Suprapubic skin (tissue), 4 donors: ENCODE results near the gene EXPH5. TPM values are rescaled to one million over a fixed set of nuclear protein-coding genes. Genes with fewer than 3 reads are reported as not detected.

ENCODE experiments used
- DNase-seq, 2 donors: peaks; one replicate each; pipeline ENCODE4 v3.0.0-alpha.2; 2019; ENCODE audit warnings: low spot score in 2 of 2
- H3K27ac ChIP-seq: fragments of 200-600 bp; sonication (generic); one replicate; pipeline ENCODE4 v1.5.1; 2019
- H3K27me3 ChIP-seq: fragments of 200-600 bp; sonication (generic); one replicate; pipeline ENCODE4 v1.5.1; 2019
- H3K36me3 ChIP-seq: fragments of 200-600 bp; sonication (generic); one replicate; pipeline ENCODE4 v1.5.1; 2019
- H3K4me1 ChIP-seq: fragments of 200-600 bp; sonication (generic); one replicate; pipeline ENCODE4 v1.5.1; 2019
- H3K4me3 ChIP-seq: fragments of 200-600 bp; sonication (generic); one replicate; pipeline ENCODE4 v1.5.1; 2019; ENCODE audit warnings: mild to moderate bottlenecking
- H3K9me3 ChIP-seq: fragments of 200-600 bp; sonication (generic); one replicate; pipeline ENCODE4 v1.5.1; 2019
- EP300 ChIP-seq: sonication (generic); formaldehyde crosslinking; IDR thresholded peaks from one replicate; pipeline ENCODE4 v1.6.1; 2017; ENCODE audit warnings: antibody characterized with exemption
- POLR2A ChIP-seq, 2 donors: fragments of 450-650 bp; IDR thresholded peaks; one replicate each; pipeline ENCODE4 v1.6.1; 2017; ENCODE audit warnings: antibody characterized with exemption in 2 of 2, mild to moderate bottlenecking in 2 of 2, moderate library complexity in 2 of 2
- POLR2AphosphoS5 ChIP-seq, 3 donors: sonication (generic); formaldehyde crosslinking; IDR thresholded peaks; one replicate each; pipeline ENCODE4 v1.6.1; 2017; ENCODE audit warnings: antibody characterized with exemption in 3 of 3
- WGBS: methylation state at CpG from one replicate; pipeline ENCODE4 v1.1.5; 2018; 5-methylcytosine and 5-hydroxymethylcytosine counted together
- total RNA-seq, 4 donors: library from RNA; depleted of rRNA; stranded (reverse); fragments of >200 nt; gene quantifications; one replicate each; pipeline ENCODE4 v1.1.0, GENCODE V29; 2016
- TF ChIP-seq, protein P1 (sequence below), 2 donors: fragments of 200-600 bp in 1 of 2; fragments of 450-650 bp in 1 of 2; sonication (generic) in 1 of 2; IDR thresholded peaks; one replicate each; pipeline ENCODE4 v1.5.1; 2016 to 2019; ENCODE audit warnings: antibody characterized with exemption in 2 of 2, mild to moderate bottlenecking in 1 of 2, moderate library complexity in 1 of 2

EXPH5 gene
- total RNA-seq, 4 donors from 2014 or later = 120 to 232 (median 149) TPM

DNA sequence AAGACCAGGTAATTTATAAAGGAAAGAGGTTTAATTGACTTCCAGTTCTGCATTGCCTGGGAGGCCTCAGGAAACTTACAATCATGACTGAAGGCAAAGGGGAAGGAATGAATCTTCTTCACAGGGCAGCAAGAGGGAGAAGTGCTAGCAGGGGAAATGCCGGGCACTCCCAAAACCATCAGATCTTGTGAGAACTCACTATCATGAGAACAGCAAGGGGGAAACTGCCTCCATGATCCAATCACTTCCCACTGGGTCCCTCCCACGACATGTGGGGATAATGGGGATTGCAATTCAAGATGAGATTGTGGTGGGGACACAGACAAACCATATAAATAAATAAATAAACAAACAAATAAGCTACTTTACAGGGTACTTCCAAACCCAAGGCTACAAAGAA, 28.8 kb upstream of the EXPH5 start:
- Histone ChIP-seq H3K27ac (no peak overlapping the region), H3K27me3 (no peaks in the 10 kb centered on the region), H3K4me3 (no peak overlapping the region), H3K4me1 (peaks cover 20% of the 10 kb centered on the region), H3K9me3 (no peaks in the 10 kb centered on the region), H3K36me3 (no peaks in the 10 kb centered on the region)
- TF ChIP-seq, protein P1, sequence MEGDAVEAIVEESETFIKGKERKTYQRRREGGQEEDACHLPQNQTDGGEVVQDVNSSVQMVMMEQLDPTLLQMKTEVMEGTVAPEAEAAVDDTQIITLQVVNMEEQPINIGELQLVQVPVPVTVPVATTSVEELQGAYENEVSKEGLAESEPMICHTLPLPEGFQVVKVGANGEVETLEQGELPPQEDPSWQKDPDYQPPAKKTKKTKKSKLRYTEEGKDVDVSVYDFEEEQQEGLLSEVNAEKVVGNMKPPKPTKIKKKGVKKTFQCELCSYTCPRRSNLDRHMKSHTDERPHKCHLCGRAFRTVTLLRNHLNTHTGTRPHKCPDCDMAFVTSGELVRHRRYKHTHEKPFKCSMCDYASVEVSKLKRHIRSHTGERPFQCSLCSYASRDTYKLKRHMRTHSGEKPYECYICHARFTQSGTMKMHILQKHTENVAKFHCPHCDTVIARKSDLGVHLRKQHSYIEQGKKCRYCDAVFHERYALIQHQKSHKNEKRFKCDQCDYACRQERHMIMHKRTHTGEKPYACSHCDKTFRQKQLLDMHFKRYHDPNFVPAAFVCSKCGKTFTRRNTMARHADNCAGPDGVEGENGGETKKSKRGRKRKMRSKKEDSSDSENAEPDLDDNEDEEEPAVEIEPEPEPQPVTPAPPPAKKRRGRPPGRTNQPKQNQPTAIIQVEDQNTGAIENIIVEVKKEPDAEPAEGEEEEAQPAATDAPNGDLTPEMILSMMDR (IDR thresholded peaks at IDR 0.05) = no peak
- TF ChIP-seq EP300 (no peak), POLR2A (IDR thresholded peaks at IDR 0.05) (no peak), POLR2AphosphoS5 (IDR thresholded peaks at IDR 0.05) (no peak)
- no peak for DNase-seq
- WGBS = 87% methylated on average over 2 of the region's 2 CpGs

DNA sequence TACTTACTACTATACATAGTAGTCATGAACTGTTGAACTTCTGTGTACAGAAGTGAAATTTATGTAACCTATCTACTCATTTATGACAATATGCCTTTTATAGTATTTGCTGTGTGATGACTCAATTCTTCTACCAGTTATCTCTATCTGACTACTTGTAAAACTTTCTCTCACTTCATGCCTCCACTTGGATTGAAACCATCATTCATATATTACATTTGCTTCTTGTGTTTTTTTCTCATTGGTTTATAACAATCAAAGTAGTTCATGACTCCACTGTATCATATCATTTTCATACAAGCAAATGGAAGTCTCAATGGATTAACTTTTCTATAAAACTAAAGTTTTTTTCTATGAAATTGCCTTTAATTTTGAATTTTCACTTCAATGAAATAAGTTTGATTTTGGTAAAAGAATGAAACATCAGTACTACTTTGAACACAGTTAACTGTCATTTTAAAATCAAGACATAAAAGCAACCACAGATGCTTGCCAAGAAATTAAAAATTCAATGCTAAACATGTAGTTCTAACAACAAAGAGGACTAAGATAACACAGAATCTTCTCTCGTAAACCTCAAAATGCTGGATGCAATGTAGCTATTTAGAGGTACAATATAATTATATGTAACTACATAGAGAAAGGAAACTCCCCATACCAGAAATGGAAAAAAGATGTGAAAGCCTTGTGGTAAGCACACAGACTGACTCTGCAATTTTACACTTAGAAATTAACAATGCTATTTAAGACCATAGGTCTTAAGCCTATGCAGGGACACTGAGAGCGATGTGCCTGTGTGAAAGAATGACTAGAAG, 27.6 kb upstream of the EXPH5 start:
- peaks cover 25% of the 10 kb centered on the region for H3K4me1 ChIP-seq
- H3K36me3 ChIP-seq = no peaks in the 10 kb centered on the region
- H3K9me3 ChIP-seq = no peaks in the 10 kb centered on the region
- DNase-seq = no peak
- H3K4me3 ChIP-seq = no peak overlapping the region
- H3K27ac ChIP-seq = no peak overlapping the region
- WGBS = 60% methylated on average over 2 of the region's 2 CpGs
- H3K27me3 ChIP-seq = no peaks in the 10 kb centered on the region
- TF ChIP-seq EP300 = no peak
- no peak for TF ChIP-seq POLR2A (IDR thresholded peaks at IDR 0.05)
- TF ChIP-seq, protein P1 (IDR thresholded peaks at IDR 0.05) = no peak
- no peak for TF ChIP-seq POLR2AphosphoS5 (IDR thresholded peaks at IDR 0.05)

DNA sequence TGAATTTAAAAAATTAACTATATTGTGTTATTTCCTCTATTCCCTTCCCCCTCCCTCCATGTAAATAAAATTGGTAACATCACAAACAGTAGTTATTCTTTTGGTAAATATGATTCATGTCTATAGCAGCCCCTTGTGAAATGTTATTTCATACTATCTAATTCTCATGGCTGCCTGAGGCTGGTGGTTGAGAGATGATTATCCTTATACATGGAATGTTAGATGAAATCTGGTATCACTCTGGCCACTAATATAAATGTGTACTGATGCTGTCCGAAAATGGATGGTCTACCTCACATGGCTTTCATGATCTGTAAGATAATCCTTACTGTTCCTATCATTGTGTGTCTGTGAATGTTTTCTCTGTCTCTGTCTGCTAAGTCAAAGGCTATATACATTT, 25.0 kb upstream of the EXPH5 start:
- Histone ChIP-seq H3K27ac (no peak overlapping the region), H3K36me3 (no peaks in the 10 kb centered on the region), H3K27me3 (no peaks in the 10 kb centered on the region), H3K4me1 (peaks cover 16% of the 10 kb centered on the region), H3K9me3 (no peaks in the 10 kb centered on the region), H3K4me3 (no peak overlapping the region)
- 82% methylated on average over 1 of the region's 1 CpG for WGBS
- DNase-seq = no peak
- no peak for TF ChIP-seq POLR2A (IDR thresholded peaks at IDR 0.05)
- no peak for TF ChIP-seq EP300
- TF ChIP-seq, protein P1 (IDR thresholded peaks at IDR 0.05) = no peak
- TF ChIP-seq POLR2AphosphoS5 (IDR thresholded peaks at IDR 0.05) = no peak

DNA sequence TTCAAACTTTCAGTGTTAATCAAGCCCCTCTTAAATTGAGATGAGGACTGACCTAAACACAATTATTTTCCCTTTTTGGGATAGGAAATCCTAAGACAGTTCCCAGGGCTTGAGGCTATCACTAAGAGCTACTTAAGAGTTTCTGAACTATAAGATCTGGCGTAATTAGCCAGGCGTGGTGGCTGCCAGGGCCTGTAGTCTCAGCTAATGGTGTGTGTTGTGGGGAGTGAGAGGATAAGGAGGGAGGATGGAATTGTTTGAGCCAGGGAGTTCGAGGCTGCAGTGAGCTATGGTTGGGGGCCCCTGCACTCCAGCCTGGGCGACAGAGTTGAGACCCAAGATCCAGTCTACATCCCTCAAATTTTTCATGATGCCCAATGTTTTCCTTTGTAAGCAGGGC, 23.5 kb upstream of the EXPH5 start:
- H3K4me1 ChIP-seq = peaks cover 18% of the 10 kb centered on the region
- 57% methylated on average over 4 of the region's 4 CpGs for WGBS
- H3K9me3 ChIP-seq = no peaks in the 10 kb centered on the region
- no peaks in the 10 kb centered on the region for H3K27me3 ChIP-seq
- peak overlapping the region; percentile 36 for H3K27ac ChIP-seq
- no peak for DNase-seq
- H3K36me3 ChIP-seq = no peaks in the 10 kb centered on the region
- H3K4me3 ChIP-seq = no peak overlapping the region
- TF ChIP-seq POLR2AphosphoS5 (IDR thresholded peaks at IDR 0.05) (no peak), EP300 (no peak), POLR2A (IDR thresholded peaks at IDR 0.05) (no peak)
- TF ChIP-seq, protein P1 (IDR thresholded peaks at IDR 0.05) = no peak

DNA sequence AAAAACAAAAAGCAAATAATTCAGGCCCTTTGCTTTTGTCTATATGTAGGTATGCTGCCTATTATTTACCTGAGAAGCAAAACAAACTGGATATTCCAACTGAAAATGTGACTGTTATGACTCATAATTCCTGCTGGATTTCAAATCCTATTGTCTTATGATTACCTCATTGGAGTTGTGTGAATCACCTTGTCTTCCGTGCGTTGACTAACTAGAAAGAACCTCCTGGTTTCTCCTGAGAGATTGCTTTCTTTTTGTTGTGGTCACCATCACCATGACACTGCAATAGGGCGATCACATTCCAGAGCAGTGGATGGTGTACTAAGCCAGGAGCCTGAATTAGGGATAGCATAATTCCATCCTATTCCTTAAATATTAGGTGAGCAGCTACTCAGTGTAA, 23.0 kb upstream of the EXPH5 start:
- Histone ChIP-seq H3K4me1 (peaks cover 16% of the 10 kb centered on the region), H3K27ac (peak overlapping the region; percentile 56), H3K27me3 (no peaks in the 10 kb centered on the region), H3K9me3 (no peaks in the 10 kb centered on the region), H3K36me3 (no peaks in the 10 kb centered on the region), H3K4me3 (no peak overlapping the region)
- WGBS = 46% methylated on average over 3 of the region's 3 CpGs
- no peak for TF ChIP-seq POLR2AphosphoS5 (IDR thresholded peaks at IDR 0.05)
- TF ChIP-seq, protein P1 (IDR thresholded peaks at IDR 0.05) = no peak
- no peak for TF ChIP-seq POLR2A (IDR thresholded peaks at IDR 0.05)
- TF ChIP-seq EP300 = no peak
- DNase-seq = no peak
